ENCODE results near the gene PHF3. TPM values are rescaled to one million over a fixed set of nuclear protein-coding genes. Genes with fewer than 3 reads are reported as not detected.

Gene PHF3
- total RNA-seq, 2 donors from 2014 or later, result 43.8 to 68.9 TPM

GRCh38 chr6:63674635-63675034 is 39.0 kb downstream of the PHF3 start:
- Histone ChIP-seq H3K9me3 (no peaks in the 10 kb centered on the region), H3K9ac (ENCODE audit: low read depth in 2 of 2, low read length in 2 of 2) (no peak overlapping the region), H3K4me3 (no peak overlapping the region), H3K27me3 (no peaks in the 10 kb centered on the region), H3K36me3 (no peaks in the 10 kb centered on the region), H3K27ac (peak overlapping the region; percentile 64), H3K4me1 (no peaks in the 10 kb centered on the region)
- intact Hi-C loops (cut with DNase I), result no loop called here
- no peak for DNase-seq
- TF ChIP-seq, protein P1, sequence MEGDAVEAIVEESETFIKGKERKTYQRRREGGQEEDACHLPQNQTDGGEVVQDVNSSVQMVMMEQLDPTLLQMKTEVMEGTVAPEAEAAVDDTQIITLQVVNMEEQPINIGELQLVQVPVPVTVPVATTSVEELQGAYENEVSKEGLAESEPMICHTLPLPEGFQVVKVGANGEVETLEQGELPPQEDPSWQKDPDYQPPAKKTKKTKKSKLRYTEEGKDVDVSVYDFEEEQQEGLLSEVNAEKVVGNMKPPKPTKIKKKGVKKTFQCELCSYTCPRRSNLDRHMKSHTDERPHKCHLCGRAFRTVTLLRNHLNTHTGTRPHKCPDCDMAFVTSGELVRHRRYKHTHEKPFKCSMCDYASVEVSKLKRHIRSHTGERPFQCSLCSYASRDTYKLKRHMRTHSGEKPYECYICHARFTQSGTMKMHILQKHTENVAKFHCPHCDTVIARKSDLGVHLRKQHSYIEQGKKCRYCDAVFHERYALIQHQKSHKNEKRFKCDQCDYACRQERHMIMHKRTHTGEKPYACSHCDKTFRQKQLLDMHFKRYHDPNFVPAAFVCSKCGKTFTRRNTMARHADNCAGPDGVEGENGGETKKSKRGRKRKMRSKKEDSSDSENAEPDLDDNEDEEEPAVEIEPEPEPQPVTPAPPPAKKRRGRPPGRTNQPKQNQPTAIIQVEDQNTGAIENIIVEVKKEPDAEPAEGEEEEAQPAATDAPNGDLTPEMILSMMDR (IDR thresholded peaks at IDR 0.05), result no peak

DNA sequence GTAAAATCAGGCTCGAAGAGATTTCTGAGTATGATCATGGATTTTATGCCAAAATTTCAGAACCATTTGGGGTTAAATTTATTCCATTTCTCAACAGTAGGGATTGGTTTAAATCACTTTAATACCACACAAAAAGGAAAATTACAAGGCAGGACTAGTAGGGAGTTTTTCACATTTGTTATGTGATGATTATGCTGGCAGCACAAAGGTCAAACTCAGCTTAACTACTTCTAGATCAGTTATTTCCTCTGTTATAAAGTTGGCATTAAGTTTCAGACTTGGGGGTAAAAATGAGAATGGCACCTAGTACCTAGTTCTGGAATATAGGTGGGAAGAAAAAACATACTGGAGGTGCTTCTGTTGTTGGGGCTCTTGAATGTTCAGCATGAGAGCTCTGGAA is 39.5 kb downstream of the PHF3 start:
- H3K27ac ChIP-seq, result peak overlapping the region; percentile 64
- TF ChIP-seq, protein P1 (IDR thresholded peaks at IDR 0.05), result no peak
- no peaks in the 10 kb centered on the region for H3K27me3 ChIP-seq

DNA sequence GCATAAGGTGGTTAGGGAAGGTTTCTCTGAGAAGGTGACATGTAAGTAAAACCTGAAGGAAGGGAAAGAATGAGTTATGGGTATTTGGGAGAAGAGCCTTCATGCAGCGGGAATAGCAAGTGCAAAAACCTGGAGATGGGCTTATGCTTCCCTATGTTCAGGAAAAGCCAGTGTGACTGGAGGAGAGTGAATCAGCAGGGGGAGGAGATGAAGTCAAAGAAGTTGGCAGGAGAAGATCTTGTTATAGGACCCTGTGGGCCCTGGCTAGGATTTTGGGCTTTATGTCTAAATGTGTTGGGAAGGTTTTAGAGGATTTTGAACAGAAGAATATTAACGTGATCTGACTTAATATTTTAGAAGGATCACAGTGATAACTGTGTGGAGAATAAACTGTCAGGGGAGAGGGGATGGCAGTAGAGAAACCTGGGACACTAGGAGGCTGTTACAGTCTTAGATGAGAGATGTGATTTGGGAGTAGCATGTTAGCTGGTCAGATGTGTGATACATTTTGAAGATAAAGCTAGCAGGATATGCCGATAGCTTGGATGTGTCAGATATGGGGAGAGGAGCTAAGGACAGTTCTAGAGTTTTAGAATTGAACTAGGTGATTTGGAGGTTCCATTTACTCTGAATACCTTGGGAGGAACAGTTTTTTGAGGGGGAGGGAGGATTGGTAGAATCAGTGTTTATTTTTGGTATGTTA is 41.0 kb downstream of the PHF3 start:
- no peaks in the 10 kb centered on the region for H3K4me1 ChIP-seq

More for the DNA sequence above, 39.5 kb downstream of the PHF3 start:
- Histone ChIP-seq H3K9me3 (no peaks in the 10 kb centered on the region), H3K4me3 (no peak overlapping the region), H3K9ac (ENCODE audit: low read depth in 2 of 2, low read length in 2 of 2) (no peak overlapping the region), H3K36me3 (no peaks in the 10 kb centered on the region), H3K4me1 (no peaks in the 10 kb centered on the region)
- no peak for DNase-seq
- intact Hi-C loops (cut with DNase I), result no loop called here

DNA sequence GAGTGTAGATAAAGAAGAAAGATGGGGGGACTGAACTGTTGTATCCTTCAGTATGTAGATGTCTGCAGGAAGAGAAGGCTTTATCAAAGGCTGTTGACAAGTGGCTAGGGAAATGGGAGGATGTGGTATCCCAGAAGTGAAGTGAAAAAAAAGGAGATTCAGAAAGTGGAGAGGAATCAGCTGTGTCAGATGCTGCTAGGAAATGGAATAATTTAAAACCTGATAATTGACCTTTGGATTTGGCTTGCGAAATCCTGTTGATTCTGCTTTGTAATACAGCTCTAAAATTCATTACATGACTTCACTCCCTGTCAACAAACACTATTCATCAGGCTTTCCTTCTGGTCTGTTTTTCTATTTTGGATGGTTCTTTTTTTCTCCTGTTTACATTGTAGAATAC is 41.7 kb downstream of the PHF3 start:
- intact Hi-C loops (cut with DNase I), result no loop called here
- no peaks in the 10 kb centered on the region for H3K4me1 ChIP-seq
- TF ChIP-seq, protein P1 (IDR thresholded peaks at IDR 0.05), result no peak
- H3K36me3 ChIP-seq, result no peaks in the 10 kb centered on the region
- peak overlapping the region; percentile 49 for H3K27ac ChIP-seq
- H3K4me3 ChIP-seq, result no peak overlapping the region
- no peaks in the 10 kb centered on the region for H3K27me3 ChIP-seq
- no peaks in the 10 kb centered on the region for H3K9me3 ChIP-seq
- no peak for DNase-seq
- no peak overlapping the region for H3K9ac ChIP-seq (ENCODE audit: low read depth in 2 of 2, low read length in 2 of 2)

More for the DNA sequence above, 41.0 kb downstream of the PHF3 start:
- Histone ChIP-seq H3K9ac (ENCODE audit: low read depth in 2 of 2, low read length in 2 of 2) (no peak overlapping the region), H3K27ac (peak overlapping the region; percentile 64), H3K27me3 (no peaks in the 10 kb centered on the region), H3K9me3 (no peaks in the 10 kb centered on the region), H3K36me3 (no peaks in the 10 kb centered on the region), H3K4me3 (no peak overlapping the region)
- no peak for DNase-seq
- intact Hi-C loops (cut with DNase I), result no loop called here
- TF ChIP-seq, protein P1 (IDR thresholded peaks at IDR 0.05), result no peak

DNA sequence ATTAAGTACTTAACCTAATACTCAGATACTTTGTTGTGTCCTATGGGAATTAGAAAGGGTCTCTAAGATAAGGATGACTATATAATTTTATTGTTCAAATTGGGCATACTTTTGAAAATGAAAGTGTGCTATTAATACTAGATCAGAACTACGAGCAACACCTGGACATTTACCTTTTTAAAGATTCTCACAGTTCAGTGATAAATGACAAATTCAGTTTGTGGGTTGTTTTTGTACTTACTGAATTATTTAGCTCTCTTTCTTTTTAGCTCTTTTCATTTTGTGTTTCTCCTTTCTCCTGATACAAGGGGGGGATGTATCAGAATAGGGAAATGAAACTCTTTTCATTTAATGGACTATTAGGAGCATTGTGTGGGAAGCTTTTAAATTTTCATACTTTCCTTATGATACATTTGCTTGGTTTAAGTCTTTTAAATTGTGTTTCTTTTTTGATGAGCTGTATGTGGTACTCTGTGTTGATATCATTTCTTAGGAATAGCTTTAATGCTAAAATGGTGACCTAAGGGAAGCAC is 47.5 kb downstream of the PHF3 start:
- DNase-seq, result no peak
- Histone ChIP-seq H3K4me1 (no peaks in the 10 kb centered on the region), H3K9ac (ENCODE audit: low read depth in 2 of 2, low read length in 2 of 2) (no peak overlapping the region), H3K36me3 (no peaks in the 10 kb centered on the region), H3K9me3 (no peaks in the 10 kb centered on the region), H3K4me3 (no peak overlapping the region), H3K27ac (no peak overlapping the region), H3K27me3 (no peaks in the 10 kb centered on the region)
- TF ChIP-seq, protein P1 (IDR thresholded peaks at IDR 0.05), result no peak
- intact Hi-C loops (cut with DNase I), result no loop called here

All from colonic mucosa (tissue), 4 donors.